ENCODE results near the gene AHSG. TPM values are rescaled to one million over a fixed set of nuclear protein-coding genes. Genes with fewer than 3 reads are reported as not detected.

Gene AHSG
- total RNA-seq, 1 experiment from 2014 or later = 0.24 TPM

GRCh38 chr3:186570941-186571643 is 41.8 kb upstream of the AHSG start:
- Mint-ChIP-seq H3K27ac (ENCODE audit: unreplicated experiment) (peak overlapping the region; percentile 93), H3K4me3 (ENCODE audit: low read depth, unreplicated experiment) (peak overlapping the region; percentile 90), H3K27me3 (ENCODE audit: unreplicated experiment) (no peaks in the 10 kb centered on the region), H3K36me3 (ENCODE audit: insufficient read depth, unreplicated experiment) (peaks cover 92% of the 10 kb centered on the region), H3K4me1 (ENCODE audit: low read depth, unreplicated experiment) (peaks cover 34% of the 10 kb centered on the region), H3K9me3 (ENCODE audit: low read depth, unreplicated experiment) (no peaks in the 10 kb centered on the region)
- BruUV-seq (replicated peaks) = no TSS peak
- TF ChIP-seq CTCF (IDR thresholded peaks at IDR 0.05; ENCODE audit: unreplicated experiment) = no peak
- DNase-seq = no peak
- CTCF ChIA-PET = interaction anchor here (0.7 to 3.1 kb wide), 9 partner anchors 19 to 250 kb away, joined by 3 to 27 read pairs (median 6); no protein-coding TSS in a partner anchor
- intact Hi-C loops (cut with micrococcal nuclease; ENCODE audit: unreplicated experiment) = loop anchor here (1.0 kb wide), 1 partner anchor 235 kb away; the partner anchor contains the start of gene RFC4

- DNase-seq = no peak
- Mint-ChIP-seq H3K4me1 (ENCODE audit: low read depth, unreplicated experiment) (peaks cover 30% of the 10 kb centered on the region), H3K36me3 (ENCODE audit: insufficient read depth, unreplicated experiment) (peaks cover 87% of the 10 kb centered on the region), H3K9me3 (ENCODE audit: low read depth, unreplicated experiment) (no peaks in the 10 kb centered on the region), H3K27ac (ENCODE audit: unreplicated experiment) (peak overlapping the region; percentile 93), H3K27me3 (ENCODE audit: unreplicated experiment) (no peaks in the 10 kb centered on the region), H3K4me3 (ENCODE audit: low read depth, unreplicated experiment) (peak overlapping the region; percentile 90)
- no TSS peak for BruUV-seq (replicated peaks)
- no peak for TF ChIP-seq CTCF (IDR thresholded peaks at IDR 0.05; ENCODE audit: unreplicated experiment)
- CTCF ChIA-PET = interaction anchor here (0.7 to 3.1 kb wide), 2 partner anchors 45 to 250 kb away, joined by 3 to 27 read pairs; no protein-coding TSS in a partner anchor
- intact Hi-C loops (cut with micrococcal nuclease; ENCODE audit: unreplicated experiment) = no loop called here
Observed at GRCh38 chr3:186571644-186572013, 41.2 kb upstream of the AHSG start.

GRCh38 chr3:186577521-186577920 is 35.3 kb upstream of the AHSG start:
- H3K9me3 Mint-ChIP-seq (ENCODE audit: low read depth, unreplicated experiment) = no peaks in the 10 kb centered on the region
- peaks cover 11% of the 10 kb centered on the region for H3K4me1 Mint-ChIP-seq (ENCODE audit: low read depth, unreplicated experiment)
- no peak for TF ChIP-seq CTCF (IDR thresholded peaks at IDR 0.05; ENCODE audit: unreplicated experiment)
- CTCF ChIA-PET = interaction anchor here (0.7 to 1.4 kb wide), 2 partner anchors 12 to 32 kb away, joined by 3 to 6 read pairs; no protein-coding TSS in a partner anchor
- intact Hi-C loops (cut with micrococcal nuclease; ENCODE audit: unreplicated experiment) = no loop called here
- no peak overlapping the region for H3K4me3 Mint-ChIP-seq (ENCODE audit: low read depth, unreplicated experiment)
- H3K27ac Mint-ChIP-seq (ENCODE audit: unreplicated experiment) = no peak overlapping the region
- BruUV-seq (replicated peaks) = no TSS peak
- no peaks in the 10 kb centered on the region for H3K27me3 Mint-ChIP-seq (ENCODE audit: unreplicated experiment)
- peaks cover 77% of the 10 kb centered on the region for H3K36me3 Mint-ChIP-seq (ENCODE audit: insufficient read depth, unreplicated experiment)
- no peak for DNase-seq

GRCh38 chr3:186580785-186581184 is 32.1 kb upstream of the AHSG start:
- BruUV-seq (replicated peaks) = no TSS peak
- CTCF ChIA-PET = interaction anchor here (0.6 kb wide), 1 partner anchor 34 kb away, joined by 3 read pairs; no protein-coding TSS in a partner anchor
- Mint-ChIP-seq H3K4me1 (ENCODE audit: low read depth, unreplicated experiment) (no peaks in the 10 kb centered on the region), H3K27ac (ENCODE audit: unreplicated experiment) (no peak overlapping the region), H3K27me3 (ENCODE audit: unreplicated experiment) (no peaks in the 10 kb centered on the region), H3K9me3 (ENCODE audit: low read depth, unreplicated experiment) (no peaks in the 10 kb centered on the region), H3K36me3 (ENCODE audit: insufficient read depth, unreplicated experiment) (peaks cover 68% of the 10 kb centered on the region), H3K4me3 (ENCODE audit: low read depth, unreplicated experiment) (no peak overlapping the region)
- intact Hi-C loops (cut with micrococcal nuclease; ENCODE audit: unreplicated experiment) = no loop called here
- no peak for DNase-seq
- TF ChIP-seq CTCF (IDR thresholded peaks at IDR 0.05; ENCODE audit: unreplicated experiment) = no peak

Data from Calu3 (cell line).